ENCODE measurements around the gene CAMK2D. TPM values are rescaled to one million over a fixed set of nuclear protein-coding genes. Genes with fewer than 3 reads are reported as not detected.
"Not testable (repeated sequence)": the region's sequence is repeated elsewhere in the genome, so short reads cannot be mapped to it uniquely, and the experiment has no call there.

The CAMK2D gene
- total RNA-seq, 1 donor from 2014 or later: 31.7 TPM

DNA sequence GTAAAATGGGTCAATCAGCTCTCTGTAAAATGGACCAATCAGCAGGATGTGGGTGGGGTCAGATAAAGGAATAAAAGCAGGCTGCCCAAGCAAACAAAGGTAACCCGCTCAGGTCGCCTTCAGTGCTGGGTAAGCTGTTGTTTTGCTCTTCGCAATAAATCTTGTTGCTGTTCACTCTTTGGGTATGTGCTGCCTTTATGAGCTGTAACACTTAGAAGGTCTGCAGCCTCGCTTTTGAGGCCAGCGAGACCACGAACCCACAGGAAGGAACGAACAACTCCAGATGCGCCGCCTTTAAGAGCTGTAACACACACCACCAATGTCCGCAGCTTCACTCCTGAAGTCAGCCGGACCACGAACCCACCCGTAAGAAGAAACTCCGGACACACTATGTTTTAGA is 11.5 kb upstream of the CAMK2D start:
- TF ChIP-seq, protein P1, sequence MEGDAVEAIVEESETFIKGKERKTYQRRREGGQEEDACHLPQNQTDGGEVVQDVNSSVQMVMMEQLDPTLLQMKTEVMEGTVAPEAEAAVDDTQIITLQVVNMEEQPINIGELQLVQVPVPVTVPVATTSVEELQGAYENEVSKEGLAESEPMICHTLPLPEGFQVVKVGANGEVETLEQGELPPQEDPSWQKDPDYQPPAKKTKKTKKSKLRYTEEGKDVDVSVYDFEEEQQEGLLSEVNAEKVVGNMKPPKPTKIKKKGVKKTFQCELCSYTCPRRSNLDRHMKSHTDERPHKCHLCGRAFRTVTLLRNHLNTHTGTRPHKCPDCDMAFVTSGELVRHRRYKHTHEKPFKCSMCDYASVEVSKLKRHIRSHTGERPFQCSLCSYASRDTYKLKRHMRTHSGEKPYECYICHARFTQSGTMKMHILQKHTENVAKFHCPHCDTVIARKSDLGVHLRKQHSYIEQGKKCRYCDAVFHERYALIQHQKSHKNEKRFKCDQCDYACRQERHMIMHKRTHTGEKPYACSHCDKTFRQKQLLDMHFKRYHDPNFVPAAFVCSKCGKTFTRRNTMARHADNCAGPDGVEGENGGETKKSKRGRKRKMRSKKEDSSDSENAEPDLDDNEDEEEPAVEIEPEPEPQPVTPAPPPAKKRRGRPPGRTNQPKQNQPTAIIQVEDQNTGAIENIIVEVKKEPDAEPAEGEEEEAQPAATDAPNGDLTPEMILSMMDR (IDR thresholded peaks at IDR 0.05; ENCODE audit: unreplicated experiment): no peak
- DNase-seq (ENCODE audit: low spot score in 2 of 2, unreplicated experiment in 2 of 2): no peak
- Mint-ChIP-seq H3K4me1 (peaks cover 2% of the 10 kb centered on the region), H3K9me3 (no peaks in the 10 kb centered on the region), H3K27me3 (ENCODE audit: low read depth) (no peaks in the 10 kb centered on the region), H3K36me3 (no peaks in the 10 kb centered on the region), H3K4me3 (no peak overlapping the region), H3K27ac (no peak overlapping the region)

DNA sequence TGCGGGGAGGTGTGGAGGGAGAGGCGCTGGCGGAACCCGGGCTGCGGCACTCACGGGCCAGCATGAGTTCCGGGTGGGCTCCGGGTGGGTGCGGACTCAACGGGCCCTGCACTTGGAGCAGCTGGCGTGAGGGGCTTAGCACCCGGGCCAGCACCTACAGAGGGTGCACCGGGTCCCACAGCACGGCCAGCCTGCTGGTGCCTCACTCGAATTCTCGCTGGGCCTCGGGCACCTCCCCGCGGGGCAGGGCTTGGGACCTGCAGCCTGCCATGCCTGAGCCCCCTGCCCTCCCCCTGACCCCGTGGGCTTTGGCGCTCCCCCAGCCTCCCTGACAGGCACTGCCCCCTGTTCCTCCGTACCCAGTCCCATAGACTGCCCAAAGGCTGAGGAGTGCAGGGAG is 10.8 kb upstream of the CAMK2D start:
- Mint-ChIP-seq H3K4me1 (peaks cover 4% of the 10 kb centered on the region), H3K27me3 (ENCODE audit: low read depth) (no peaks in the 10 kb centered on the region), H3K4me3 (no peak overlapping the region), H3K27ac (no peak overlapping the region), H3K36me3 (no peaks in the 10 kb centered on the region), H3K9me3 (no peaks in the 10 kb centered on the region)
- TF ChIP-seq, protein P1 (IDR thresholded peaks at IDR 0.05; ENCODE audit: unreplicated experiment): no peak
- DNase-seq (ENCODE audit: low spot score in 2 of 2, unreplicated experiment in 2 of 2): no peak

DNA sequence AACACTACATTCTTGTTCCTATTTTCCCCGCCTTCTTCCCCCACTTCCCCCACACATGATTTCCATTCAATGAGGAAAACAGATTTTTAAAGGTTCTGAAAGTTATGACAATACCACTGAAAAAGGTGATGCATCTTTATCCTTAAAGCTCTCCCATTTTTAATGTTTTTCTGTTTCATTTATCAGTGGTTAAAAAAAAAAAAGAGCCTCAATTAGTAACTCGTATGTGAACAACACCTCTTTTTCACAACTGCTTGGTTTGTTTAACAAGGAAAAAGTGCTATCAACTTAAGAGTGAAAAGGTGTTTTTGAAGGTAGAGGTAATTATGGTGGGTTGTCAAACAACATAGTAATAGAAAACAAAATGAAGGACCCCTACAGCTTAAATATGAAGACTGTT is 8.2 kb upstream of the CAMK2D start:
- Mint-ChIP-seq H3K4me1 (peaks cover 17% of the 10 kb centered on the region), H3K27ac (no peak overlapping the region), H3K4me3 (no peak overlapping the region), H3K9me3 (no peaks in the 10 kb centered on the region), H3K27me3 (ENCODE audit: low read depth) (no peaks in the 10 kb centered on the region), H3K36me3 (no peaks in the 10 kb centered on the region)
- TF ChIP-seq, protein P1 (IDR thresholded peaks at IDR 0.05; ENCODE audit: unreplicated experiment): no peak
- no peak for DNase-seq (ENCODE audit: low spot score in 2 of 2, unreplicated experiment in 2 of 2)

DNA sequence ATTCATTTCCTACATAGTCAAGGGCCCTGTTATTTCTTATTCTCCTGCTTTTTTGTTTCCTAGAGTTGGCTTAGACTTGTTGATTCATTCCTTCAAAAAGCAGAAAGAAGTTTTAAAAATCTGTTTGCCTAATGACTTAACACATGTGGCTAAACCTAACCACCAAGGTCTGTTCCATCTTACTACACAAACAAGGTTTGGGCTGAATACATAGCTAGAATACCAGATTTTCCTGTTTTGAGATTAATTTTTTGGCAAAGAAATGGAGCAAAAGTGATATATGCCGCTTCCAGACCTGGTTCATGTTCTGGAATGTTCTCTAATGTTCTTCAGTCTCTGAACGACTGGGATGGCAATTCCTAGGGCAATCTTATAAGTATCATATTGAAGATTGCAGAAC is 7.4 kb upstream of the CAMK2D start:
- Mint-ChIP-seq H3K9me3 (no peaks in the 10 kb centered on the region), H3K4me1 (peaks cover 22% of the 10 kb centered on the region), H3K4me3 (no peak overlapping the region), H3K27ac (no peak overlapping the region), H3K36me3 (no peaks in the 10 kb centered on the region), H3K27me3 (ENCODE audit: low read depth) (no peaks in the 10 kb centered on the region)
- TF ChIP-seq, protein P1 (IDR thresholded peaks at IDR 0.05; ENCODE audit: unreplicated experiment): no peak
- no peak for DNase-seq (ENCODE audit: low spot score in 2 of 2, unreplicated experiment in 2 of 2)

DNA sequence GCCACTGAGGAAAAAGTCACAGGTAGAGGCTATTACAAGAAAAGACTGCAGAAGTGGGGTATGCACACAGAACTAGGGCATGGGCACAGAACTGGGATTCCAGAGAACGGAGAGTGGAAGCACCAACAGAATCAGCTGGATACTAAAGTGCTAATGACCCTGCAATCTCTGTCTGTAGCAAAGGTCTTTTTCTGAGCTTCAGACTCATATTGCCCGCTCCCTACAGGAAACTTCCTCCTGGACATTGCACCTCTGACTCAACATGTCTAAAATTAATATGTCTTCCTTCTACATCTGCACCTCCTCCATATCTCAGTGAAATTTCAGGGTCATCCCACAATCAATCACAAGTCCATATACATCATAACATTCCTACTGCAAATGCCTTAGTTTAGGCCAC is 5.3 kb upstream of the CAMK2D start:
- Mint-ChIP-seq H3K9me3 (no peaks in the 10 kb centered on the region), H3K4me3 (no peak overlapping the region), H3K27ac (no peak overlapping the region), H3K27me3 (ENCODE audit: low read depth) (no peaks in the 10 kb centered on the region), H3K4me1 (peaks cover 34% of the 10 kb centered on the region), H3K36me3 (no peaks in the 10 kb centered on the region)
- TF ChIP-seq, protein P1 (IDR thresholded peaks at IDR 0.05; ENCODE audit: unreplicated experiment): no peak
- no peak for DNase-seq (ENCODE audit: low spot score in 2 of 2, unreplicated experiment in 2 of 2)

DNA sequence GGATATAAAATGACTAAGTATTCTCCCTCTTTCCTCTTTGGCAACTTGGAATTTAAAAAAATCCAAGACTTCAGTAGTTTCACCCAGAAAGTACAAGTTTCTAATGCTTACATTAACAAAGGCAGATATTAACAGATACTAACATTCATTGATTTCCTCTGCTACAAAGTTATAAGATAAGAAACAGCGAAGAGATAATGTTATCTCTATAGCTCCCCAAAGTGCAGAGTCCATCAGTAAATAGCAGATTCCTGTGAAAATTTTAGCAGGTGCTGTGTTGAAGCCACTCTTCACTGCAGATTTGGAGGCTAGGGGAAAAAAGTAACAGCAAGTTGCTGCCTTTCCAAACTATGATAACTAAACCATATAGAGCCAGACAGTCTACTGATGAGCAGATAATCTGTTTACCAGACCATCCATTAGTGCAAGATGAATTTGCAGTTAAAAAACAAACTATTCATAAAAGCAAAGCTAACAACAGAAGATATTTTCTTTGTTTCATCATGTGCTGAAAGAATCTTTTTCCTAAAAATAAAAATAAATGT is 3.3 kb upstream of the CAMK2D start:
- Mint-ChIP-seq H3K4me1 (peaks cover 40% of the 10 kb centered on the region), H3K4me3 (no peak overlapping the region), H3K27me3 (ENCODE audit: low read depth) (no peaks in the 10 kb centered on the region), H3K9me3 (no peaks in the 10 kb centered on the region), H3K36me3 (no peaks in the 10 kb centered on the region), H3K27ac (no peak overlapping the region)
- no peak for DNase-seq (ENCODE audit: low spot score in 2 of 2, unreplicated experiment in 2 of 2)
- TF ChIP-seq, protein P1 (IDR thresholded peaks at IDR 0.05; ENCODE audit: unreplicated experiment): no peak

DNA sequence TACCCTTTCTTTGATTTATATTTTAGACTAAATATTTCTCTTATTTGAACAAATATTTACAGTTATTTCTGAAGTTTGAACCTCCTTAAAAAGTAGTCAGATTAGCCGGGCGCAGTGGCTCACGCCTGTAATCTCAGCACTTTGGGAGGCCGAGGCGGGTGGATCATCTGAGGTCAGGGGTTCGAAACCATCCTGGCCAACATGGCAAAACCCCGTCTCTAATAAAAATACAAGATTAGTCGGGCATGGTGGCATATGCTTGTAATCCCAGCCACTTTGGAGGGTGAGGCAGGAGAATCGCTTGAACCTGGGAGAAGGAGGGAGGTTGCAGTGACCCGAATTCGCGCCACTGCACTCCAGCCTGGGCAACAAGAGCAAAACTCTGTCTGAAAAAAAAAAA is 2.4 kb upstream of the CAMK2D start:
- DNase-seq (ENCODE audit: low spot score in 2 of 2, unreplicated experiment in 2 of 2); H3K36me3 Mint-ChIP-seq; H3K27me3 Mint-ChIP-seq (ENCODE audit: low read depth); H3K4me3 Mint-ChIP-seq; H3K9me3 Mint-ChIP-seq; H3K27ac Mint-ChIP-seq: not testable (repeated sequence)
- peaks cover 44% of the 10 kb centered on the region for H3K4me1 Mint-ChIP-seq

All from mesothelial cell of epicardium (in vitro differentiated cells).